HL-60 (cell line): ENCODE results near the gene MPRIP.

Experiments
- DNase-seq, 2 experiments: peaks; one replicate each; pipeline ENCODE4 v3.0.0-alpha.2; 2010 to 2020; ENCODE audit warnings: low read depth in 1 of 2, low spot score in 1 of 2
- H3K27ac ChIP-seq: fragments of 250-450 bp; sonication (Bioruptor Pico); replicated peaks from 2 replicates; pipeline ENCODE4 v1.5.1; 2020; ENCODE audit warnings: mild to moderate bottlenecking, moderate library complexity
- H3K27me3 ChIP-seq: fragments of 250-450 bp; sonication (Bioruptor Pico); 2 replicates; pipeline ENCODE4 v1.5.1; 2021; ENCODE audit warnings: mild to moderate bottlenecking, moderate library complexity; ENCODE audit not compliant: insufficient read depth, poor library complexity, severe bottlenecking
- H3K4me3 ChIP-seq: replicated peaks from 2 replicates; pipeline ENCODE4 v1.5.1; 2011; ENCODE audit warnings: mild to moderate bottlenecking, control low read depth, low read length; ENCODE audit not compliant: insufficient read depth
- CTCF ChIP-seq: IDR thresholded peaks from one replicate; pipeline ENCODE4 v1.5.1; 2011; ENCODE audit warnings: low read length, control low read depth, inconsistent platforms; ENCODE audit not compliant: insufficient read depth
- GABPA ChIP-seq: IDR thresholded peaks from 2 replicates; pipeline ENCODE4 v1.6.1; 2012; ENCODE audit warnings: low read depth
- POLR2AphosphoS5 ChIP-seq: IDR thresholded peaks from 2 replicates; pipeline ENCODE4 v1.6.1; 2012; ENCODE audit warnings: low read depth
- REST ChIP-seq: IDR thresholded peaks from 2 replicates; pipeline ENCODE4 v1.6.1; 2012; ENCODE audit warnings: low read depth; ENCODE audit not compliant: insufficient replicate concordance
- SPI1 ChIP-seq: IDR thresholded peaks from 2 replicates; pipeline ENCODE4 v1.6.1; 2012; ENCODE audit warnings: low read depth, mild to moderate bottlenecking, borderline replicate concordance

Gene MPRIP

GRCh38 chr17:17139972-17140589 is 97.8 kb downstream of the MPRIP start:
- H3K27me3 ChIP-seq, result no peaks in the 10 kb centered on the region
- H3K4me3 ChIP-seq, result no peak overlapping the region
- no peak for DNase-seq
- TF ChIP-seq GABPA (no peak), POLR2AphosphoS5 (no peak), REST (no peak), SPI1 (no peak), CTCF (no peak)
- no peak overlapping the region for H3K27ac ChIP-seq

- H3K27ac ChIP-seq, result no peak overlapping the region
- DNase-seq, result no peak
Observed at GRCh38 chr17:17140590-17140980, 98.3 kb downstream of the MPRIP start.

More at GRCh38 chr17:17140590-17140980, 98.3 kb downstream of the MPRIP start:
- Histone ChIP-seq H3K4me3 (no peak overlapping the region), H3K27me3 (no peaks in the 10 kb centered on the region)
- TF ChIP-seq GABPA (no peak), REST (no peak), POLR2AphosphoS5 (no peak), CTCF (no peak), SPI1 (no peak)
